ENCODE results near the gene CELA3A.

The CELA3A gene

DNA sequence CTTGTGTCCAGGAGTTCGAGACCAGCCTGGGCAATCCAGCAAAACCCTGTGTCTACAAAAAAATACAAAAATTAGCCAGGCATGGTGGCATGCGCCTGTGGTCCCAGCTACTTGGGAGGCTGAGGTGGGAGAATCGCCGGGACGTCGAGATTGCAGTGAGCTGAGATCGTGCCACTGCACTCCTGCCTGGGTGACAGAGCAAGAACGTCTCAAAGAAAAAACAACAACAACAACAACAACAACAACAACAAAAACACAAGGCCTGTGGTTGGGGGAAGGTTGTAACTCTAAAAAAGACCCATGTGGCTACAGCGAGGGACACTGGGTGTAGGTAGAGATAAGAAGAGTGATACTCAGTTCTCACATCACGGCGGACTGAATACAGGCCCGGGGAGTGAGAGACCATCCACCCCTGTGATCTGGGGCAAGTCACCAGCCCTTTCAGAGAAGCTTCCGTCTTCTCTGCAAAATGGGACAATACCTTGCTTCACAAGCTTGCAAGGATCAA, 50.2 kb downstream of the CELA3A start:
- no peak for FAIRE-seq
- TF ChIP-seq, protein P1, sequence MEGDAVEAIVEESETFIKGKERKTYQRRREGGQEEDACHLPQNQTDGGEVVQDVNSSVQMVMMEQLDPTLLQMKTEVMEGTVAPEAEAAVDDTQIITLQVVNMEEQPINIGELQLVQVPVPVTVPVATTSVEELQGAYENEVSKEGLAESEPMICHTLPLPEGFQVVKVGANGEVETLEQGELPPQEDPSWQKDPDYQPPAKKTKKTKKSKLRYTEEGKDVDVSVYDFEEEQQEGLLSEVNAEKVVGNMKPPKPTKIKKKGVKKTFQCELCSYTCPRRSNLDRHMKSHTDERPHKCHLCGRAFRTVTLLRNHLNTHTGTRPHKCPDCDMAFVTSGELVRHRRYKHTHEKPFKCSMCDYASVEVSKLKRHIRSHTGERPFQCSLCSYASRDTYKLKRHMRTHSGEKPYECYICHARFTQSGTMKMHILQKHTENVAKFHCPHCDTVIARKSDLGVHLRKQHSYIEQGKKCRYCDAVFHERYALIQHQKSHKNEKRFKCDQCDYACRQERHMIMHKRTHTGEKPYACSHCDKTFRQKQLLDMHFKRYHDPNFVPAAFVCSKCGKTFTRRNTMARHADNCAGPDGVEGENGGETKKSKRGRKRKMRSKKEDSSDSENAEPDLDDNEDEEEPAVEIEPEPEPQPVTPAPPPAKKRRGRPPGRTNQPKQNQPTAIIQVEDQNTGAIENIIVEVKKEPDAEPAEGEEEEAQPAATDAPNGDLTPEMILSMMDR (IDR thresholded peaks at IDR 0.05; ENCODE audit: insufficient read depth, missing control alignments) = no peak

DNA sequence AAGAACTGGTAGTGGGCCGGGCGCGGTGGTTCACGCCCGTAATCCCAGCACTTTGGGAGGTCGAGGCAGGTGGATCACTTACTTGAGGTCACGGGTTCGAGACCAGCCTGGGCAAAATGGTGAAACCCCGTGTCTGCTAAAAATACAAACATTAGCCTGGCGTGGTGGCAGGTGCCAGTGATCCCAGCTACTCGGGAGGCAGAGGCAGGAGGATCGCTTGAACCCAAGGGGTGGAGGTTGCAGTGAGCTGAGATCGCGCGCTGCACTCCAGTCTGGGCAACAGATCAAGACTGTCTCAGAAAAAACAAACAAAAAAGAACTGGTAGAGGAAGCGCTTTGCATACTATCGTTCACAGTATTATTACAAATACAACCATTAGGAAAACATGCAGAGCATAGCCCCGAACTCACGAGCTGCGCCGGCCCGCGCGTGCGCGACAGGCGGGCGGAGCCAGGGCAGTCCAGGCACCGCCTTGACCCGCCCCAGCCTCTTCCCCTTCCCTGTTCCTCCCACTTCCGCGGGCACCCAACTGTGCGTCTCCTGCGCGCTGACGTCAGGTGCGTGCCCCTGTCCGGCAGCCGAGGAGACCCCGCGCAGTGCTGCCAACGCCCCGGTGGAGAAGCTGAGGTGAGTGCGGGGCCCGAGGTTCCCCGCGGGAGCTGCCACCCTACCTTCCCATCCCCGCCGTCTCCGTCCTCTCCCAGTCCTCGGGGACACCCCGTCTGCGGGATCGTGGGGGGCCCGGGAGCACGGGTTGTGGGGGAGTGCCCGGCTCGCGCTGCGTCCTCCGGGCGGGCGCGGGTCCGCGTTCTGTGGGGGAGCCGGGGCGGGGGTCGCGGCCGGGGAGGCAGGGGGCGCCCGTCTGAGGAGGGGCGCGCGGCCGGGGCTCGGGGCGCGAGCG, 50.9 kb downstream of the CELA3A start, which contains the start of gene CDC42:
Gene CDC42 (plus strand): TSS at position 595 of the 902 bp plus-strand sequence. CDS start 25,770 bp downstream, outside the sequence.
- TF ChIP-seq, protein P1 (IDR thresholded peaks at IDR 0.05; ENCODE audit: insufficient read depth, missing control alignments) = no peak
- DNase-seq (ENCODE audit: insufficient read length, low spot score) (peak; percentile 56), FAIRE-seq (no peak)

More for the DNA sequence above, 50.2 kb downstream of the CELA3A start:
- DNase-seq (ENCODE audit: insufficient read length, low spot score) = no peak

DNA sequence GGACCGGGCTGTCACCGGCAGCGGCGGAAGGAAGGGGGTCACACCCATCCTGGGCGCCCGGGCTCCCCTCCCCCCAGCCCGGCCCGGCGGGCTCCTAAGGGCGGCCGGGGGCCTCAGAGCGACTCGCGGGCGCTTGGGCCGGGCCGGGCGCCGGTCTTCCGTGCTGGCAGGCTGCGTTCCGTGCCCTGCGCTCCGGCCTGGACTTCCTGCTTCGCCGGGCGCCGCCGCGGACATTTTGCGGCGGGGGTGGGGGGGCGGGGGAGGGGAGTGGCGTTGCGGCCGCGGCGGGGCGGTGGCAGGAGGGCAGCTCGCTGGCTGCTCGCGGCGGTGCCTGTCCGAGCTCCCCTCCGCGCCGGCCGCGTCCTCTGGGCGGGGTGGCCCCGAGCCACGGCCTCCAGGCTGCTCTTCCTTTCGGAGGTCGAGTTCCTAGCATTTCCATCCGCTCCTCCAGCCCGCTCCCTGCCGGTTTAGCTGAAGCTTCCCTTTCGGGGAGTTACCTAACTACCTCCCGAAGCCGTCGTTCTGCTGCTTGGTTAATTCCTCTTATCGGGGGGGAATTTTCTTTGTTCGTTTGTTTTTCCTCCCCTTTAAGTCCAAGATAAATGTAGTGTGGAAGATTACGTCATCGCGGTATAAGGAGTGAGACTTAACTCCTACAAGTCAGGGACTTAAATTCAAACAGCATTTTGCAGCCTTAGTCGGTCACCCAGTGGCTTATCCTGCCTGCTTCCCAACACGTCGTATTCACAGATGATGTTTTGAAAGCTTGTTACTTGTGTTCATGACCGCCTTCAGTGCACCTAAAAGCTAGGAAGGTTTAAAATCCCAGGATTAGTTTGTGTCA, 51.8 kb downstream of the CELA3A start:
- TF ChIP-seq, protein P1 (IDR thresholded peaks at IDR 0.05; ENCODE audit: insufficient read depth, missing control alignments) = no peak
- no peak for DNase-seq (ENCODE audit: insufficient read length, low spot score)
- FAIRE-seq = no peak

DNA sequence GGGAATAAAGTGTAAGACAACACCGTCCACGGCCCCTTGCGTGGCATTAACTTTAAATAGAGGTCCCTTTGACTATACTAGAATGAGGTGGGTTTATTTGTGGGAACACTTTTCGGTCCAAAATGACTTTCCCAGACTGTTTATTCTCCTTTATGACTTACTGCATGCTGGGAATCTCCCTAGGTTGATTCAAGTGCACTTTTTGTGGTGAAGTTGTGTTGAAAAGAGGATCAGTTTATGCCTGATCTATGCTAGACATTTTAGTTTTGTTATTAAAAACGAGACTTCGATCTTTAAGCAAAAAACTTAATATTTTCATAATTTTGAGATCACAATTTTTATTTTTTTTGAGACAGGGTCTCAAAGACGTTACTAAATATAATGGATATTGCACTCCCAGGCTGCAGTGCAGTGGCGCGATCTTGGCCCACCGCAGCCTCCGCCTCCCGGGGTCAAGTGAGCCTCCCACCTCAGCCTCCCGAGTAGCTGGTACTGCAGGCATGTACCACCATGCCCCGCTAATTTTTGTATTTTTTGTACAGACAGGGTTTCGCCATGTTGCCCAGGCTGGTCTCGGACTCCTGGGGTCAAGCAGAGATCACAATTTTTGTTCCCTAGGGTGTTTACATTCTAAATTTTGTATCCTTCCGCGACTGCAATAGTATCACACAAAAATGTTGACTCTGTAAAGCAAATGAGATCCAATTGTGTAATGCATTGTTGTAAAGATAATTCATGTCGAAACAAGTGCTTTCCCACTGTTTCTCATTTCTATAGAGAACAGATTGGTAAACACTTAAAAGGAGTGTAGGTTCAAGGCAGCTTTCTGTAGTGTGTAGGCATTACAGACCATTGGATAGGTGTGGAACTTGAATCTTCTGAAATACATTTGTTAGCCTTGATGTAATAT, 52.7 kb downstream of the CELA3A start:
- no peak for FAIRE-seq
- DNase-seq (ENCODE audit: insufficient read length, low spot score) = no peak
- TF ChIP-seq, protein P1 (IDR thresholded peaks at IDR 0.05; ENCODE audit: insufficient read depth, missing control alignments) = no peak

DNA sequence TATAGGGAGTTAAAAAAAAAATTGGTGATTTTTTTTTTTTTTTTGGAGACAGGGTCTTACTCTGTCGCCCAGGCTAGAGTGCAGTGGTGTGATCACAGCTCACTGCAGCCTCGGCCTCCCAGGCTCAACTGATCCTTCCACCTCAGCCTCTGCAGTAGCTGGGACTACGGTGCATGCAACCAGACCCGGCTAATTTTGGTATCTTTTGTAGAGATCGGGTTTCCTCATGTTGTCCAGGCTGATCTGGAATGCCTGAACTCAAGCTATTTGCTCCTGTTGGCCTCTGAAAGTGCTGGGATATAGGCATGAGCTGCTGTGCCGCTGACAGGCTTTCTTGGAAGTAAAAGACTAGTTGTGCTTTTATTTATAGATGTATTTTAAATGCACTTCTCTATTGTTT, 54.0 kb downstream of the CELA3A start:
- FAIRE-seq = no peak
- DNase-seq (ENCODE audit: insufficient read length, low spot score) = no peak
- TF ChIP-seq, protein P1 (IDR thresholded peaks at IDR 0.05; ENCODE audit: insufficient read depth, missing control alignments) = no peak

DNA sequence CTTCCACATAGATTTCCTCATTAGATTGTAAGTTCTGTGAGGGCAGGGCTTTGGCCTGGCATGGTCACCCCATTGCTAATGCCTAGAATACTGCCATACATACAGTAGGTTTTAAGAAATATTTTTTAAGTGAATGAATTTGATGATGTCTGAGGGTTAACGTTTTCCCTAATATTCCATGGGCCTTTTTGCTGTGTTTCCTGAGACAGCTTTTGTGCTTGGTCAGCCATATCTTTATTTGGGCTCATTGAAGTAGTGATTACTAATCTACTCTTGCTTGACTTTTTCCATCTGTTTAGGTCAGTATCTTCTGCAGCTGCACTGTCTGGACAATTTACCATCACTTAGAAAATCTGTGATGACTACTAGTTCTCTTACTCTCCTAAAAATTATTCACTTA, 54.6 kb downstream of the CELA3A start:
- DNase-seq (ENCODE audit: insufficient read length, low spot score) (no peak), FAIRE-seq (no peak)
- TF ChIP-seq, protein P1 (IDR thresholded peaks at IDR 0.05; ENCODE audit: insufficient read depth, missing control alignments) = no peak
